ENCODE data around the gene PRKCA. TPM values are rescaled to one million over a fixed set of nuclear protein-coding genes. Genes with fewer than 3 reads are reported as not detected.

The PRKCA gene
- total and polyA plus RNA-seq, 9 of the 15 experiments (the other 6 are each of a cell fraction or from before 2014, with no cell fraction given) = 3.2 to 33.0 (median 17.8) TPM

DNA sequence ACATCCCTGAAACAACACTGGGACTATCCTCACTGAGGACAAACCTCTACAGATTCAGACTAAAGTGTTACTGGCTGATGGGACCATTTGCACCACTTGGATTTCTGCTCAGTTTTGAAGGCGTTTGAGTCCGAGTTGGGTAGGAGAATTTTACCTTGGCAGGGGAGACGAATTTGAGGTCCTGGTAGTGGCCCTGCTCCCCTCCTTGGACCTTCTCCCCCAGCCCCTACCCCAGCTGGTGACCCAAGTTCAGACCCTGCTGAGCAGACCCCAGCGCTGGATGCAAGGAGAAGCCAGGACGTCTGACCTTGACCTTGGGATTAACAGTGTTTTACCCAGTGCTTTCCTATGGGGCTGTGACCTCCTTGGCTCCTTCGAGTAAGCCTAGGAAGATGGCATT is 546.1 kb downstream of the PRKCA start:
- Histone ChIP-seq H3K36me3 (ENCODE audit: control insufficient read depth, insufficient read depth, low read length) (no peaks in the 10 kb centered on the region), H3K9ac (ENCODE audit: insufficient read depth in 1 of 2, low read depth in 2 of 2, low read length in 2 of 2) (no peak overlapping the region), H3K9me1 (ENCODE audit: control insufficient read depth, insufficient read depth, low read length) (no peaks in the 10 kb centered on the region), H3K4me3 (no peak overlapping the region), H3K9me3 (replicated peaks; ENCODE audit: control insufficient read depth, insufficient read depth, low read depth, low read length) (no peaks in the 10 kb centered on the region), H4K20me1 (replicated peaks; ENCODE audit: control insufficient read depth, insufficient read depth, low read length) (no peaks in the 10 kb centered on the region), H3K27me3 (ENCODE audit: control insufficient read depth in 2 of 2, insufficient read depth in 2 of 2, low read length in 2 of 2) (peaks cover 0 to 3% of the 10 kb centered on the region in 2 experiments; a peak in 3 of 5 replicates), H3K4me1 (replicated peaks in 1 of 2; ENCODE audit: control insufficient read depth in 2 of 2, insufficient read depth in 2 of 2, low read length in 2 of 2) (no peaks in the 10 kb centered on the region), H3K79me2 (ENCODE audit: control insufficient read depth, insufficient read depth, low read length) (no peaks in the 10 kb centered on the region), H2AFZ (ENCODE audit: low read depth, low read length) (no peak overlapping the region), H3K4me2 (ENCODE audit: insufficient read depth, low read length) (no peak overlapping the region), H3K27ac (ENCODE audit: extremely low read depth, low read depth, low read length) (no peak overlapping the region)
- POLR2A ChIA-PET = no interaction called here
- DNase-seq (ENCODE audit: extremely low read depth in 1 of 4, low spot score in 3 of 4) = no peak
- no TSS peak for BruUV-seq (replicated peaks)
- ATAC-seq = no peak
- intact Hi-C loops (cut with micrococcal nuclease) = no loop called here
- CTCF ChIA-PET (ENCODE audit: low intra/inter-chr PET ratio) = no interaction called here
- no peak for FAIRE-seq
- WGBS (ENCODE audit: insufficient coverage, low coverage, missing lambda C conversion rate) = 0% methylated on average over 6 of the region's 6 CpGs
- in situ Hi-C loops (cut with MboI) = no loop called here
- no peak for TF ChIP-seq MYBL2 (IDR thresholded peaks at IDR 0.05; ENCODE audit: low read depth)
- TF ChIP-seq MYBL2 (CRISPR knock-in tag; IDR thresholded peaks at IDR 0.05; ENCODE audit: borderline replicate concordance) = no peak
- TF ChIP-seq, protein P1, sequence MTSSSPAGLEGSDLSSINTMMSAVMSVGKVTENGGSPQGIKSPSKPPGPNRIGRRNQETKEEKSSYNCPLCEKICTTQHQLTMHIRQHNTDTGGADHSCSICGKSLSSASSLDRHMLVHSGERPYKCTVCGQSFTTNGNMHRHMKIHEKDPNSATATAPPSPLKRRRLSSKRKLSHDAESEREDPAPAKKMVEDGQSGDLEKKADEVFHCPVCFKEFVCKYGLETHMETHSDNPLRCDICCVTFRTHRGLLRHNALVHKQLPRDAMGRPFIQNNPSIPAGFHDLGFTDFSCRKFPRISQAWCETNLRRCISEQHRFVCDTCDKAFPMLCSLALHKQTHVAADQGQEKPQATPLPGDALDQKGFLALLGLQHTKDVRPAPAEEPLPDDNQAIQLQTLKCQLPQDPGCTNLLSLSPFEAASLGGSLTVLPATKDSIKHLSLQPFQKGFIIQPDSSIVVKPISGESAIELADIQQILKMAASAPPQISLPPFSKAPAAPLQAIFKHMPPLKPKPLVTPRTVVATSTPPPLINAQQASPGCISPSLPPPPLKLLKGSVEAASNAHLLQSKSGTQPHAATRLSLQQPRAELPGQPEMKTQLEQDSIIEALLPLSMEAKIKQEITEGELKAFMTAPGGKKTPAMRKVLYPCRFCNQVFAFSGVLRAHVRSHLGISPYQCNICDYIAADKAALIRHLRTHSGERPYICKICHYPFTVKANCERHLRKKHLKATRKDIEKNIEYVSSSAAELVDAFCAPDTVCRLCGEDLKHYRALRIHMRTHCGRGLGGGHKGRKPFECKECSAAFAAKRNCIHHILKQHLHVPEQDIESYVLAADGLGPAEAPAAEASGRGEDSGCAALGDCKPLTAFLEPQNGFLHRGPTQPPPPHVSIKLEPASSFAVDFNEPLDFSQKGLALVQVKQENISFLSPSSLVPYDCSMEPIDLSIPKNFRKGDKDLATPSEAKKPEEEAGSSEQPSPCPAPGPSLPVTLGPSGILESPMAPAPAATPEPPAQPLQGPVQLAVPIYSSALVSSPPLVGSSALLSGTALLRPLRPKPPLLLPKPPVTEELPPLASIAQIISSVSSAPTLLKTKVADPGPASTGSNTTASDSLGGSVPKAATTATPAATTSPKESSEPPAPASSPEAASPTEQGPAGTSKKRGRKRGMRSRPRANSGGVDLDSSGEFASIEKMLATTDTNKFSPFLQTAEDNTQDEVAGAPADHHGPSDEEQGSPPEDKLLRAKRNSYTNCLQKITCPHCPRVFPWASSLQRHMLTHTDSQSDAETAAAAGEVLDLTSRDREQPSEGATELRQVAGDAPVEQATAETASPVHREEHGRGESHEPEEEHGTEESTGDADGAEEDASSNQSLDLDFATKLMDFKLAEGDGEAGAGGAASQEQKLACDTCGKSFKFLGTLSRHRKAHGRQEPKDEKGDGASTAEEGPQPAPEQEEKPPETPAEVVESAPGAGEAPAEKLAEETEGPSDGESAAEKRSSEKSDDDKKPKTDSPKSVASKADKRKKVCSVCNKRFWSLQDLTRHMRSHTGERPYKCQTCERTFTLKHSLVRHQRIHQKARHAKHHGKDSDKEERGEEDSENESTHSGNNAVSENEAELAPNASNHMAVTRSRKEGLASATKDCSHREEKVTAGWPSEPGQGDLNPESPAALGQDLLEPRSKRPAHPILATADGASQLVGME (CRISPR knock-in tag; IDR thresholded peaks at IDR 0.05) = no peak
- no peak for TF ChIP-seq KDM1A (IDR thresholded peaks at IDR 0.05)
- TF ChIP-seq POLR3A (IDR thresholded peaks at IDR 0.05; ENCODE audit: borderline replicate concordance, extremely low read depth, insufficient read depth, insufficient read length) = no peak
- TF ChIP-seq, protein P2, sequence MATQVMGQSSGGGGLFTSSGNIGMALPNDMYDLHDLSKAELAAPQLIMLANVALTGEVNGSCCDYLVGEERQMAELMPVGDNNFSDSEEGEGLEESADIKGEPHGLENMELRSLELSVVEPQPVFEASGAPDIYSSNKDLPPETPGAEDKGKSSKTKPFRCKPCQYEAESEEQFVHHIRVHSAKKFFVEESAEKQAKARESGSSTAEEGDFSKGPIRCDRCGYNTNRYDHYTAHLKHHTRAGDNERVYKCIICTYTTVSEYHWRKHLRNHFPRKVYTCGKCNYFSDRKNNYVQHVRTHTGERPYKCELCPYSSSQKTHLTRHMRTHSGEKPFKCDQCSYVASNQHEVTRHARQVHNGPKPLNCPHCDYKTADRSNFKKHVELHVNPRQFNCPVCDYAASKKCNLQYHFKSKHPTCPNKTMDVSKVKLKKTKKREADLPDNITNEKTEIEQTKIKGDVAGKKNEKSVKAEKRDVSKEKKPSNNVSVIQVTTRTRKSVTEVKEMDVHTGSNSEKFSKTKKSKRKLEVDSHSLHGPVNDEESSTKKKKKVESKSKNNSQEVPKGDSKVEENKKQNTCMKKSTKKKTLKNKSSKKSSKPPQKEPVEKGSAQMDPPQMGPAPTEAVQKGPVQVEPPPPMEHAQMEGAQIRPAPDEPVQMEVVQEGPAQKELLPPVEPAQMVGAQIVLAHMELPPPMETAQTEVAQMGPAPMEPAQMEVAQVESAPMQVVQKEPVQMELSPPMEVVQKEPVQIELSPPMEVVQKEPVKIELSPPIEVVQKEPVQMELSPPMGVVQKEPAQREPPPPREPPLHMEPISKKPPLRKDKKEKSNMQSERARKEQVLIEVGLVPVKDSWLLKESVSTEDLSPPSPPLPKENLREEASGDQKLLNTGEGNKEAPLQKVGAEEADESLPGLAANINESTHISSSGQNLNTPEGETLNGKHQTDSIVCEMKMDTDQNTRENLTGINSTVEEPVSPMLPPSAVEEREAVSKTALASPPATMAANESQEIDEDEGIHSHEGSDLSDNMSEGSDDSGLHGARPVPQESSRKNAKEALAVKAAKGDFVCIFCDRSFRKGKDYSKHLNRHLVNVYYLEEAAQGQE (IDR thresholded peaks at IDR 0.05; ENCODE audit: borderline replicate concordance) = no peak
- TF ChIP-seq, protein P2 (CRISPR knock-in tag; IDR thresholded peaks at IDR 0.05; ENCODE audit: low read depth) = no peak
- no peak for TF ChIP-seq ILF3 (IDR thresholded peaks at IDR 0.05; ENCODE audit: borderline replicate concordance)
- no peak for TF ChIP-seq NONO (IDR thresholded peaks at IDR 0.05; ENCODE audit: low read depth in 2 of 2, low read length in 1 of 2)
- no peak for TF ChIP-seq SNRNP70 (optimal IDR thresholded peaks at IDR 0.05; ENCODE audit: low read depth, low read length)

Measured in K562 (cell line).